ENCODE data around the gene SAP130.

DNA sequence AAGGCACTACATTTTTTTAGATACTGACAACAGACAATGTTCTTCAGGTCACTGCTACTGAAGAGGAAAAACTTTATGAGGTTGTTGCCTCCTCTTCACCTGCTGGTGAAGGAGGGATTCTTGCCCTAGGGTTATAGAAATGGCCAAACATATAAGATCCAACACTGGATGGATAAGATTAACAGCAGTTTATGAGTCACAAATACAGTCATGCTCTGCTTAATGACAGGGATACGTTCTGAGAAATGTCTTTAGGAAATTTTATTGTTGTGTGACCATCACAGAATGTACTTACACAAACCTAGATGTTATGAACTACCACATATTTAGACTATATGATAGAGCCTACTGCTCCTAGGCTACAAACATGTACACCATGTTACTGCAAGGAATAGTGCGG is 84.7 kb downstream of the SAP130 start:
- no peak for TF ChIP-seq RFX5 (IDR thresholded peaks at IDR 0.05; ENCODE audit: low read length)
- TF ChIP-seq, protein P1, sequence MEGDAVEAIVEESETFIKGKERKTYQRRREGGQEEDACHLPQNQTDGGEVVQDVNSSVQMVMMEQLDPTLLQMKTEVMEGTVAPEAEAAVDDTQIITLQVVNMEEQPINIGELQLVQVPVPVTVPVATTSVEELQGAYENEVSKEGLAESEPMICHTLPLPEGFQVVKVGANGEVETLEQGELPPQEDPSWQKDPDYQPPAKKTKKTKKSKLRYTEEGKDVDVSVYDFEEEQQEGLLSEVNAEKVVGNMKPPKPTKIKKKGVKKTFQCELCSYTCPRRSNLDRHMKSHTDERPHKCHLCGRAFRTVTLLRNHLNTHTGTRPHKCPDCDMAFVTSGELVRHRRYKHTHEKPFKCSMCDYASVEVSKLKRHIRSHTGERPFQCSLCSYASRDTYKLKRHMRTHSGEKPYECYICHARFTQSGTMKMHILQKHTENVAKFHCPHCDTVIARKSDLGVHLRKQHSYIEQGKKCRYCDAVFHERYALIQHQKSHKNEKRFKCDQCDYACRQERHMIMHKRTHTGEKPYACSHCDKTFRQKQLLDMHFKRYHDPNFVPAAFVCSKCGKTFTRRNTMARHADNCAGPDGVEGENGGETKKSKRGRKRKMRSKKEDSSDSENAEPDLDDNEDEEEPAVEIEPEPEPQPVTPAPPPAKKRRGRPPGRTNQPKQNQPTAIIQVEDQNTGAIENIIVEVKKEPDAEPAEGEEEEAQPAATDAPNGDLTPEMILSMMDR (IDR thresholded peaks at IDR 0.05): no peak
- TF ChIP-seq TCF12 (IDR thresholded peaks at IDR 0.05): no peak
- TF ChIP-seq RAD21 (IDR thresholded peaks at IDR 0.05; ENCODE audit: low read length): no peak
- TF ChIP-seq, protein P2, sequence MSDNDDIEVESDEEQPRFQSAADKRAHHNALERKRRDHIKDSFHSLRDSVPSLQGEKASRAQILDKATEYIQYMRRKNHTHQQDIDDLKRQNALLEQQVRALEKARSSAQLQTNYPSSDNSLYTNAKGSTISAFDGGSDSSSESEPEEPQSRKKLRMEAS (IDR thresholded peaks at IDR 0.05; ENCODE audit: low read depth): no peak
- no peak for TF ChIP-seq TAF1 (IDR thresholded peaks at IDR 0.05; ENCODE audit: borderline replicate concordance, low read depth, low read length)
- TF ChIP-seq, protein P3, sequence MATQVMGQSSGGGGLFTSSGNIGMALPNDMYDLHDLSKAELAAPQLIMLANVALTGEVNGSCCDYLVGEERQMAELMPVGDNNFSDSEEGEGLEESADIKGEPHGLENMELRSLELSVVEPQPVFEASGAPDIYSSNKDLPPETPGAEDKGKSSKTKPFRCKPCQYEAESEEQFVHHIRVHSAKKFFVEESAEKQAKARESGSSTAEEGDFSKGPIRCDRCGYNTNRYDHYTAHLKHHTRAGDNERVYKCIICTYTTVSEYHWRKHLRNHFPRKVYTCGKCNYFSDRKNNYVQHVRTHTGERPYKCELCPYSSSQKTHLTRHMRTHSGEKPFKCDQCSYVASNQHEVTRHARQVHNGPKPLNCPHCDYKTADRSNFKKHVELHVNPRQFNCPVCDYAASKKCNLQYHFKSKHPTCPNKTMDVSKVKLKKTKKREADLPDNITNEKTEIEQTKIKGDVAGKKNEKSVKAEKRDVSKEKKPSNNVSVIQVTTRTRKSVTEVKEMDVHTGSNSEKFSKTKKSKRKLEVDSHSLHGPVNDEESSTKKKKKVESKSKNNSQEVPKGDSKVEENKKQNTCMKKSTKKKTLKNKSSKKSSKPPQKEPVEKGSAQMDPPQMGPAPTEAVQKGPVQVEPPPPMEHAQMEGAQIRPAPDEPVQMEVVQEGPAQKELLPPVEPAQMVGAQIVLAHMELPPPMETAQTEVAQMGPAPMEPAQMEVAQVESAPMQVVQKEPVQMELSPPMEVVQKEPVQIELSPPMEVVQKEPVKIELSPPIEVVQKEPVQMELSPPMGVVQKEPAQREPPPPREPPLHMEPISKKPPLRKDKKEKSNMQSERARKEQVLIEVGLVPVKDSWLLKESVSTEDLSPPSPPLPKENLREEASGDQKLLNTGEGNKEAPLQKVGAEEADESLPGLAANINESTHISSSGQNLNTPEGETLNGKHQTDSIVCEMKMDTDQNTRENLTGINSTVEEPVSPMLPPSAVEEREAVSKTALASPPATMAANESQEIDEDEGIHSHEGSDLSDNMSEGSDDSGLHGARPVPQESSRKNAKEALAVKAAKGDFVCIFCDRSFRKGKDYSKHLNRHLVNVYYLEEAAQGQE (IDR thresholded peaks at IDR 0.05; ENCODE audit: low read depth, low read length): no peak
- TF ChIP-seq, protein P4, sequence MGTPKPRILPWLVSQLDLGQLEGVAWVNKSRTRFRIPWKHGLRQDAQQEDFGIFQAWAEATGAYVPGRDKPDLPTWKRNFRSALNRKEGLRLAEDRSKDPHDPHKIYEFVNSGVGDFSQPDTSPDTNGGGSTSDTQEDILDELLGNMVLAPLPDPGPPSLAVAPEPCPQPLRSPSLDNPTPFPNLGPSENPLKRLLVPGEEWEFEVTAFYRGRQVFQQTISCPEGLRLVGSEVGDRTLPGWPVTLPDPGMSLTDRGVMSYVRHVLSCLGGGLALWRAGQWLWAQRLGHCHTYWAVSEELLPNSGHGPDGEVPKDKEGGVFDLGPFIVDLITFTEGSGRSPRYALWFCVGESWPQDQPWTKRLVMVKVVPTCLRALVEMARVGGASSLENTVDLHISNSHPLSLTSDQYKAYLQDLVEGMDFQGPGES (IDR thresholded peaks at IDR 0.05; ENCODE audit: low read depth, low read length): no peak
- no peak for TF ChIP-seq EP300 (IDR thresholded peaks at IDR 0.05; ENCODE audit: borderline replicate concordance in 1 of 2, low read depth in 1 of 2, low read length in 1 of 2)
- TF ChIP-seq POLR2AphosphoS5 (IDR thresholded peaks at IDR 0.05; ENCODE audit: low read depth, low read length): no peak
- no peak for TF ChIP-seq RCOR1 (IDR thresholded peaks at IDR 0.05; ENCODE audit: low read length)
